OCI-LY7 (cell line): Measurements from ENCODE around the gene KCNH6. TPM values are rescaled to one million over a fixed set of nuclear protein-coding genes. Genes with fewer than 3 reads are reported as not detected.

ENCODE experiments used
- BruUV-seq: library from RNA; stranded (reverse); fragments of 400-500 nt; replicated peaks from 2 replicates; lab custom pipeline; 2021; lab: Mats Ljungman, UMichigan
- CTCF ChIA-PET: fragments of 300-600 bp; sonication (Branson Sonifier 250); formaldehyde crosslinking; loops from one replicate; lab custom pipeline; 2022; ENCODE audit warnings: antibody characterized with exemption; ENCODE audit not compliant: unreplicated experiment; lab: Charles Lee
- POLR2A ChIA-PET: fragments of 300-600 bp; sonication (Branson Sonifier 250); formaldehyde crosslinking; loops from one replicate; lab custom pipeline; 2022; ENCODE audit warnings: antibody characterized with exemption; lab: Charles Lee
- DNase-seq: peaks from one replicate; pipeline ENCODE4 v3.0.0-alpha.2; 2015; ENCODE audit warnings: low spot score
- H2AFZ ChIP-seq: fragments of 200-600 bp; sonication (generic), shearing (Covaris generic); 2 replicates; pipeline ENCODE4 v1.6.1; 2014; ENCODE audit warnings: mild to moderate bottlenecking, antibody characterized with exemption, low read length, moderate library complexity
- H3K27ac ChIP-seq: fragments of 200-600 bp; sonication (generic); 2 replicates; pipeline ENCODE4 v1.5.1; 2014; ENCODE audit warnings: mixed run types, low read depth, mild to moderate bottlenecking, moderate library complexity, low read length, inconsistent platforms; ENCODE audit not compliant: poor library complexity, severe bottlenecking
- H3K36me3 ChIP-seq: fragments of 200-600 bp; sonication (generic); 2 replicates; pipeline ENCODE4 v1.6.1; 2014; ENCODE audit warnings: mild to moderate bottlenecking, antibody characterized with exemption, low read length, moderate library complexity, mixed read lengths; ENCODE audit not compliant: insufficient read depth
- H3K4me1 ChIP-seq: fragments of 200-600 bp; sonication (generic); 2 replicates; pipeline ENCODE4 v1.5.1; 2014; ENCODE audit warnings: mild to moderate bottlenecking, low read length; ENCODE audit not compliant: insufficient read depth, poor library complexity, severe bottlenecking
- H3K4me2 ChIP-seq: fragments of 200-600 bp; sonication (generic); 2 replicates; pipeline ENCODE4 v1.6.1; 2014; ENCODE audit warnings: mild to moderate bottlenecking, low read length
- H3K4me3 ChIP-seq: fragments of 200-600 bp; sonication (generic); 2 replicates; pipeline ENCODE4 v1.5.1; 2014; ENCODE audit warnings: mild to moderate bottlenecking, low read depth, low read length; ENCODE audit not compliant: poor library complexity, severe bottlenecking
- H3K79me2 ChIP-seq: fragments of 200-600 bp; sonication (generic); 2 replicates; pipeline ENCODE4 v1.6.1; 2016; ENCODE audit warnings: low read depth, mild to moderate bottlenecking, low read length, moderate library complexity, mixed read lengths; ENCODE audit not compliant: insufficient read depth
- H3K9me2 ChIP-seq: fragments of 200-600 bp; sonication (generic); 2 replicates; pipeline ENCODE4 v1.6.1; 2016; ENCODE audit warnings: mild to moderate bottlenecking, low read length, mixed read lengths; ENCODE audit not compliant: insufficient read depth
- H3K9me3 ChIP-seq: fragments of 200-600 bp; sonication (generic); 2 replicates; pipeline ENCODE4 v1.6.1; 2014; ENCODE audit warnings: mild to moderate bottlenecking, mixed run types, low read length, mixed read lengths
- H4K20me1 ChIP-seq: fragments of 200-600 bp; sonication (generic); 2 replicates; pipeline ENCODE4 v1.6.1; 2014; ENCODE audit warnings: mild to moderate bottlenecking, antibody characterized with exemption, low read length, moderate library complexity, mixed read lengths; ENCODE audit not compliant: insufficient read depth
- EZH2phosphoT487 ChIP-seq: fragments of 200-600 bp; sonication (generic); IDR thresholded peaks from 2 replicates; pipeline ENCODE4 v1.6.1; 2018; ENCODE audit warnings: low read depth, borderline replicate concordance, mild to moderate bottlenecking, mixed run types, antibody characterized with exemption, low read length, moderate library complexity, mixed read lengths
- intact Hi-C: fragments of 100-400 bp; cut with micrococcal nuclease; formaldehyde crosslinking; loops from one replicate; pipeline ENCODE4 v1.10.0; 2022; ENCODE audit not compliant: unreplicated experiment
- total RNA-seq, 2 experiments: library from RNA; depleted of rRNA in 1 of 2; stranded (reverse); fragments of >200 nt in 1 of 2; shearing (Covaris generic) in 1 of 2; gene quantifications; 2 replicates each; pipeline ENCODE4 v1.2.3, GENCODE V29; 2014 to 2022
- TF ChIP-seq, protein P1 (sequence below): fragments of 200-600 bp; sonication (generic); conservative IDR thresholded peaks from 2 replicates; pipeline ENCODE4 v1.5.1; 2014; ENCODE audit warnings: mild to moderate bottlenecking, antibody characterized with exemption, low read length, moderate library complexity, mixed read lengths

KCNH6 gene
- total RNA-seq, 2 experiments from 2014 or later = not detected

DNA sequence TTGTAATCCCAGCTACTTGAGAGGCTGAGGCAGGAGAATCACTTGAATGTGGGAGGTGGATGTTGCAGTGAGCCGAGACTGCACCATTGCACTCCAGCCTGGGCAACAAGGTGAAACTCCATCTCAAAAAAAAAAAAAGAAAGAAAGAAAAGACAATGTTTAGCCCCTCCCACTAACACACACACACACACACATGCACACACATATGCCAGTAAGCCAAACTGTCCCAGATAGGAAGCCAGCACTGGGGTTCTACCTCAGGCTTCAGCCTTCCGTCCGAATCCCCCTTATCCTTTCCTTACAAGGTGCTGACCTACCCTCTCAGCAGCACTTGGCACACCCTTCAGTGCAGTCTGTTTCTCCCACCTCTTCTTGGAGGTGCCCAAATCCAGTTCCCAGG is 8.7 kb upstream of the KCNH6 start:
- no peak for TF ChIP-seq EZH2phosphoT487
- TF ChIP-seq, protein P1, sequence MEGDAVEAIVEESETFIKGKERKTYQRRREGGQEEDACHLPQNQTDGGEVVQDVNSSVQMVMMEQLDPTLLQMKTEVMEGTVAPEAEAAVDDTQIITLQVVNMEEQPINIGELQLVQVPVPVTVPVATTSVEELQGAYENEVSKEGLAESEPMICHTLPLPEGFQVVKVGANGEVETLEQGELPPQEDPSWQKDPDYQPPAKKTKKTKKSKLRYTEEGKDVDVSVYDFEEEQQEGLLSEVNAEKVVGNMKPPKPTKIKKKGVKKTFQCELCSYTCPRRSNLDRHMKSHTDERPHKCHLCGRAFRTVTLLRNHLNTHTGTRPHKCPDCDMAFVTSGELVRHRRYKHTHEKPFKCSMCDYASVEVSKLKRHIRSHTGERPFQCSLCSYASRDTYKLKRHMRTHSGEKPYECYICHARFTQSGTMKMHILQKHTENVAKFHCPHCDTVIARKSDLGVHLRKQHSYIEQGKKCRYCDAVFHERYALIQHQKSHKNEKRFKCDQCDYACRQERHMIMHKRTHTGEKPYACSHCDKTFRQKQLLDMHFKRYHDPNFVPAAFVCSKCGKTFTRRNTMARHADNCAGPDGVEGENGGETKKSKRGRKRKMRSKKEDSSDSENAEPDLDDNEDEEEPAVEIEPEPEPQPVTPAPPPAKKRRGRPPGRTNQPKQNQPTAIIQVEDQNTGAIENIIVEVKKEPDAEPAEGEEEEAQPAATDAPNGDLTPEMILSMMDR = no peak
- H3K36me3 ChIP-seq = no peaks in the 10 kb centered on the region
- ChIA-PET CTCF (no interaction called here), POLR2A (no interaction called here)
- H3K9me2 ChIP-seq = no peaks in the 10 kb centered on the region
- H3K4me2 ChIP-seq = no peak overlapping the region
- no peaks in the 10 kb centered on the region for H3K9me3 ChIP-seq
- no TSS peak for BruUV-seq
- no peaks in the 10 kb centered on the region for H3K4me1 ChIP-seq
- no peak for DNase-seq
- no peaks in the 10 kb centered on the region for H4K20me1 ChIP-seq
- intact Hi-C loops = no loop called here
- no peaks in the 10 kb centered on the region for H3K79me2 ChIP-seq
- H2AFZ ChIP-seq = no peak overlapping the region
- H3K27ac ChIP-seq = no peak overlapping the region
- no peak overlapping the region for H3K4me3 ChIP-seq

DNA sequence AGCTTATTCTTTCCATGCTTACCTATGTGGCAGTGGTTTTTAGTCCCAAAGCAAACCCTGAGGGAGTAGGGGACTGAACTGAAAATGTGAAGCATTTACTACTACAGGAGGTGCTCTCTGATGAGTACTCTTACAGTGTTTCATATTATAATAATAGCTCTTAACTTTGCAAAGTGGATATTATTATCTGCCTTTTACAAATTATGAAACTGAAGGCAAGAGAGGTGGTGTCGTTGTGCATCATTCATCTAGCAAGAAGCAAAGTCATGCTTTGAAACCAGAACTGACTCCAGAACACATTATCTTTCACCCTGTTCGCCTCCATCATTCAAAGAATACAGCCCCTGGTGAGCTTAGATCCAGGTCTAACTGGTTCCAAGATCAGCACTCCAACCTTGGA is 8.2 kb upstream of the KCNH6 start:
- H3K9me2 ChIP-seq = no peaks in the 10 kb centered on the region
- H3K79me2 ChIP-seq = no peaks in the 10 kb centered on the region
- DNase-seq = no peak
- CTCF ChIA-PET = no interaction called here
- no peak for TF ChIP-seq EZH2phosphoT487
- TF ChIP-seq, protein P1 = no peak
- H3K9me3 ChIP-seq = no peaks in the 10 kb centered on the region
- H4K20me1 ChIP-seq = no peaks in the 10 kb centered on the region
- no peak overlapping the region for H2AFZ ChIP-seq
- POLR2A ChIA-PET = no interaction called here
- no peak overlapping the region for H3K4me3 ChIP-seq
- H3K36me3 ChIP-seq = no peaks in the 10 kb centered on the region
- H3K27ac ChIP-seq = no peak overlapping the region
- BruUV-seq = no TSS peak
- H3K4me1 ChIP-seq = no peaks in the 10 kb centered on the region
- no peak overlapping the region for H3K4me2 ChIP-seq
- intact Hi-C loops = no loop called here

DNA sequence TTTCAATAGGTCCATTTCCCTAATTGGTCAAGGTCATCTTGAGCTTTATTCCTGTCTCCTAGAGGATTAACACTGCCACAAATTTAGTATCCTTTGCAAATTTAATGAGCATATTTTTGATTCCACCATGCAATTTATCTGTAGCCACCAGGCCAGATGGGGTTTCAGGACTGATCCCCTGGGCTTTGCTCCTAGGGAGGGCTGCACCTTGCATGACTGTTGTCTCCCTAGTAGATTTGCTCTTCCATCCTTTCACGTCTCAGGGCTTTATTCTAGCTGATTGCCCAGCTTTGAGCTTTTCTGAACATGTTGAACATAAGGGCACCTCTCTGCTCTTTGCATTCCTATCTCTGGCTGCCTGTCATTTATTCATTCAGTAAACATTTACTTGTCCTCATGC is 7.7 kb upstream of the KCNH6 start:
- BruUV-seq = no TSS peak
- Histone ChIP-seq H3K36me3 (no peaks in the 10 kb centered on the region), H3K27ac (no peak overlapping the region), H3K79me2 (no peaks in the 10 kb centered on the region), H3K9me2 (no peaks in the 10 kb centered on the region), H3K9me3 (no peaks in the 10 kb centered on the region), H3K4me3 (no peak overlapping the region), H2AFZ (no peak overlapping the region), H3K4me2 (no peak overlapping the region), H4K20me1 (no peaks in the 10 kb centered on the region), H3K4me1 (no peaks in the 10 kb centered on the region)
- intact Hi-C loops = no loop called here
- ChIA-PET CTCF (no interaction called here), POLR2A (no interaction called here)
- TF ChIP-seq EZH2phosphoT487 = no peak
- TF ChIP-seq, protein P1 = no peak
- no peak for DNase-seq
